Measurements from ENCODE around the gene WTAP.
"Not testable (repeated sequence)": the region's sequence is repeated elsewhere in the genome, so short reads cannot be mapped to it uniquely, and the experiment has no call there.

DNA sequence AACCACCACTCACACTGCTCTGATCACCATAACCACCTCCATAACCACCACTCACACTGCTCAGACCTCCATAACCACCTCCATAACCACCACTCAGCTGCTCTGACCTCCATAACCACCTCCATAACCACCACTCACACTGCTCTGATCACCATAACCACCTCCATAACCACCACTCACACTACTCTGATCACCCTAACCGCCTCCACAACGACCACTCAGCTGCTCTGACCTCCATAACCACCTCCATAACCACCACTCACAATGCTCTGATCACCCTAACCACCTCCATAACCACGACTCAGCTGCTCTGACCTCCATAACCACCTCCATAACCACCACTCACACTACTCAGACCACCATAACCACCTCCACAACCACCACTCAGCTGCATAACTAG is 14.9 kb upstream of the WTAP start:
- TF ChIP-seq, protein P1, sequence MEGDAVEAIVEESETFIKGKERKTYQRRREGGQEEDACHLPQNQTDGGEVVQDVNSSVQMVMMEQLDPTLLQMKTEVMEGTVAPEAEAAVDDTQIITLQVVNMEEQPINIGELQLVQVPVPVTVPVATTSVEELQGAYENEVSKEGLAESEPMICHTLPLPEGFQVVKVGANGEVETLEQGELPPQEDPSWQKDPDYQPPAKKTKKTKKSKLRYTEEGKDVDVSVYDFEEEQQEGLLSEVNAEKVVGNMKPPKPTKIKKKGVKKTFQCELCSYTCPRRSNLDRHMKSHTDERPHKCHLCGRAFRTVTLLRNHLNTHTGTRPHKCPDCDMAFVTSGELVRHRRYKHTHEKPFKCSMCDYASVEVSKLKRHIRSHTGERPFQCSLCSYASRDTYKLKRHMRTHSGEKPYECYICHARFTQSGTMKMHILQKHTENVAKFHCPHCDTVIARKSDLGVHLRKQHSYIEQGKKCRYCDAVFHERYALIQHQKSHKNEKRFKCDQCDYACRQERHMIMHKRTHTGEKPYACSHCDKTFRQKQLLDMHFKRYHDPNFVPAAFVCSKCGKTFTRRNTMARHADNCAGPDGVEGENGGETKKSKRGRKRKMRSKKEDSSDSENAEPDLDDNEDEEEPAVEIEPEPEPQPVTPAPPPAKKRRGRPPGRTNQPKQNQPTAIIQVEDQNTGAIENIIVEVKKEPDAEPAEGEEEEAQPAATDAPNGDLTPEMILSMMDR (IDR thresholded peaks at IDR 0.05; ENCODE audit: control extremely low read depth in 1 of 3, insufficient read depth in 1 of 3, low read depth in 1 of 3, low read length in 3 of 3), result not testable (repeated sequence)
- TF ChIP-seq SIN3A (conservative IDR thresholded peaks at IDR 0.05 in 1 of 2, IDR thresholded peaks at IDR 0.05 in 1 of 2; ENCODE audit: low read depth in 1 of 2, low read length in 2 of 2); HDAC6 (IDR thresholded peaks at IDR 0.05; ENCODE audit: low read depth, low read length); CBX8 (IDR thresholded peaks at IDR 0.05; ENCODE audit: borderline replicate concordance, low read depth, low read length); SRF (IDR thresholded peaks at IDR 0.05; ENCODE audit: low read depth, low read length); JUND (IDR thresholded peaks at IDR 0.05; ENCODE audit: low read length); CHD2 (IDR thresholded peaks at IDR 0.05; ENCODE audit: low read length): not testable (repeated sequence)
